GM18907 (cell line): ENCODE data around the gene SMYD3.
"Not testable (repeated sequence)": the region's sequence is repeated elsewhere in the genome, so short reads cannot be mapped to it uniquely, and the experiment has no call there.

ENCODE experiments used
- ATAC-seq: cut with Tn5 transposase; IDR thresholded peaks from one replicate; pipeline ENCODE4 v1.9.1; 2021; ENCODE audit warnings: mild to moderate bottlenecking, moderate library complexity; ENCODE audit not compliant: unreplicated experiment

SMYD3 gene

DNA sequence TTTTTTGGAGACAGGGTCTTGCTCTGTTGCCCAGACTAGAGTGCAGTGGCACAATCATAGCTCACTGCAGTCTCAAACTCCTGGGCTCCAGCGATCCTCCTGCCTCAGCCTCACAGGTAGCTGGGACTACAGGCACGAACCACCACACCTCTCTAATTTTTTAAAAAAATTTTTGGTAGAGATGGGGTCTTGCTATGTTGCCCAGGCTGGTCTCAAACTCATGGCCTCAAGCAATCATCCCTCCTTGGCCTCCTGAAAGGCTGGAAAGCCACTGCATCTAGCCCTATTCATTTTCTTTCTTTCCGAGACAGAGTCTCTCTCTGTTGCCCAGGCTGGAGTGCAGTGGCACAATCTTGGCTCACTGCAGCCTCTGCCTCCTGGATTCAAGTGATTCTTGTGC is 793.1 kb downstream of the SMYD3 start:
- ATAC-seq: not testable (repeated sequence)

GRCh38 chr1:245710961-245711903 is 795.8 kb downstream of the SMYD3 start:
- no peak for ATAC-seq

DNA sequence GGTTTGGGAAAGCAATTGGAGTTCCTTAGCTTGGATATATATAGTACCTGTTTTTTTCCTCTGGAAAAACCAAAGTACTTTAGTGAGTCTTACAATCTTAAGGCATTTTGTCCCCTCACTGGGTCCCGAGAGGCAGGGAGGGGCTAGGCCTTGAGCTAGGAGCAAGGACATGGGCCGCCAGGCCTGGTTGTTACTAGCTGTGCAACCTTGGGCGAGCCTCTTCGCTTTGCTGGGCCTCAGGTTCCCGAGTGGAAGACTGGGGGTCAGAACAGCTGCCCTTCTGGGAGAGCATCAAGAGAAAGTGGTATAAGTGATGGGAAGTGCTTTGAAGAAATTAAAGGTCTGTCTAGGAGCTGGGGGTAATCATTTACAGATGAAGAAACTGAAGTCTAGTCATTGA is 799.1 kb downstream of the SMYD3 start:
- no peak for ATAC-seq

GRCh38 chr1:245704765-245705164 is 802.3 kb downstream of the SMYD3 start:
- no peak for ATAC-seq

- ATAC-seq: no peak
Measured at GRCh38 chr1:245704341-245704740, 802.7 kb downstream of the SMYD3 start.

DNA sequence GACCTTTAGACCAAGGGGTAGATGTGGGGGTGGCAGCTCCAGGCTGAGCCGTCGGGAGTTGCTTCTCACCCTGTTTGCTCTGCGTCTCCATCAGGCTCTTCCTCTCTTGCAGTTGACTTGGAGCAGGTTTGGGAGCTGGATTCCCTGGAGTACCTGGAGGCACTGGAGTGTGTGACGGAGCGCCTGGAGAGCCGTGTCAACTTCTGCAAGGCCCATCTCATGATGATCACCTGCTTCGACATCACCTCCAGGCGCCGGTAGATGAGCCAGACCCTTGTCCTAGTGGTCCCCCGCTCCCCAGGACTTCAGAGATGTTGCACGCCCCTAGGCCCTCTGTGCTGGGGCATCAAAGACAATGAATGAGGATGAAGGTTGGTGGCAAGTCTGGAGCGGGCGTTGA is 804.7 kb downstream of the SMYD3 start:
- no peak for ATAC-seq

DNA sequence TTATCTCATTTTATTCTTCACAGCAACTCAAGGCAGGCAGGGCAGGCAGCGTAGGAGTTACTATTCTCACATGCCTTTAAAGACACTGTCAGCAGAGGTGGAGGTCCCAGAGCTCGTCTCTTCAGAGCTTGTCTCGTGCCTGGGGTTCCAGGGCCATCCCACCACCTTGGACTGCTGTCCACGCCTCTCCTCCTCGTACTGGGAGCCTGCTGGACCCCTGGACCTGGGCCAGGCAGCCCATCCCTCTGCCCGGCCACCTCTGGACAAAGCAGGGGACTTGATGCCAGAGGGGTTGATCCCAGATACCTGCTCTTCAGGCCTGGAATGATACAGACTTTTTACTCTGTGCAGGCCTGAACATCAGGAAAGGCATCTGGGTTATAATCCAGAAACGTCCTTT is 805.4 kb downstream of the SMYD3 start:
- ATAC-seq: no peak

- no peak for ATAC-seq
Measured at GRCh38 chr1:245700631-245701030, 806.4 kb downstream of the SMYD3 start.
